Lower leg skin (tissue), 4 donors: ENCODE data around the gene AATK. TPM values are rescaled to one million over a fixed set of nuclear protein-coding genes. Genes with fewer than 3 reads are reported as not detected.

Experiments used
- DNase-seq, 2 donors: peaks; one replicate each; pipeline ENCODE4 v3.0.0-alpha.2; 2019; ENCODE audit warnings: low spot score in 2 of 2
- H3K4me3 ChIP-seq: fragments of 200-600 bp; sonication (generic); 2 replicates; pipeline ENCODE4 v1.5.1; 2017; ENCODE audit warnings: mild to moderate bottlenecking, low read depth; ENCODE audit not compliant: poor library complexity, severe bottlenecking
- CTCF ChIP-seq, 3 donors: fragments of 450-650 bp; IDR thresholded peaks; one replicate each; pipeline ENCODE4 v1.5.1; 2016; ENCODE audit warnings: antibody characterized with exemption in 3 of 3, mild to moderate bottlenecking in 3 of 3, moderate library complexity in 2 of 3
- POLR2A ChIP-seq, 2 donors: fragments of 450-650 bp; IDR thresholded peaks; one replicate each; pipeline ENCODE4 v1.6.1; 2016 to 2017; ENCODE audit warnings: antibody characterized with exemption in 2 of 2, mild to moderate bottlenecking in 1 of 2, moderate library complexity in 1 of 2
- WGBS, 2 donors: methylation state at CpG; one replicate each; pipeline ENCODE4 v1.1.5; 2018; 5-methylcytosine and 5-hydroxymethylcytosine counted together
- intact Hi-C: fragments of 100-400 bp; cut with DNase I; formaldehyde crosslinking; loops from one replicate; pipeline ENCODE4 v1.15.0; 2023; ENCODE audit warnings: low total_unique reads
- total RNA-seq, 4 donors: library from RNA; depleted of rRNA; stranded (reverse); fragments of >200 nt; gene quantifications; one replicate each; pipeline ENCODE4 v1.1.0, GENCODE V29; 2016

The AATK gene
- total RNA-seq, 4 donors from 2014 or later: 0.81 to 3.5 (median 2.2) TPM

- TF ChIP-seq POLR2A (IDR thresholded peaks at IDR 0.05): no peak
- TF ChIP-seq CTCF (IDR thresholded peaks at IDR 0.05): no peak
- no peak overlapping the region for H3K4me3 ChIP-seq
- DNase-seq: no peak
- intact Hi-C loops: loop anchor here (10.0 kb wide), 1 partner anchor 1219 kb away; no protein-coding TSS in a partner anchor
- 93% methylated on average over 10 to 11 of the region's 11 CpGs for WGBS, 2 donors
These were observed 17.8 kb upstream of the AATK start for GRCh38 chr17:81183807-81184206.

GRCh38 chr17:81183316-81183715, 17.3 kb upstream of the AATK start:
- WGBS, 2 donors: 89 to 95% methylated on average over 10 of the region's 10 CpGs
- no peak for TF ChIP-seq POLR2A (IDR thresholded peaks at IDR 0.05)
- no peak for TF ChIP-seq CTCF (IDR thresholded peaks at IDR 0.05)
- no peak overlapping the region for H3K4me3 ChIP-seq
- intact Hi-C loops: loop anchor here (10.0 kb wide), 1 partner anchor 1219 kb away; no protein-coding TSS in a partner anchor
- no peak for DNase-seq

- intact Hi-C loops: loop anchor here (10.0 kb wide), 1 partner anchor 1218 kb away; no protein-coding TSS in a partner anchor
- H3K4me3 ChIP-seq: no peak overlapping the region
- TF ChIP-seq POLR2A (IDR thresholded peaks at IDR 0.05): no peak
- TF ChIP-seq CTCF (IDR thresholded peaks at IDR 0.05): no peak
- DNase-seq: no peak
- WGBS, 2 donors: 86 to 92% methylated on average over 4 to 5 of the region's 5 CpGs
These were observed 16.6 kb upstream of the AATK start for GRCh38 chr17:81182596-81182995.

GRCh38 chr17:81181811-81182185, 15.8 kb upstream of the AATK start:
- no peak for DNase-seq
- no peak overlapping the region for H3K4me3 ChIP-seq
- intact Hi-C loops: loop anchor here (10.0 kb wide), 1 partner anchor 1217 kb away; no protein-coding TSS in a partner anchor
- 89 to 91% methylated on average over 7 to 17 of the region's 19 CpGs for WGBS, 2 donors
- TF ChIP-seq CTCF (IDR thresholded peaks at IDR 0.05): no peak
- TF ChIP-seq POLR2A (IDR thresholded peaks at IDR 0.05): no peak

- WGBS, 2 donors: 86 to 91% methylated on average over 34 to 43 of the region's 49 CpGs
These were observed 15.1 kb upstream of the AATK start for GRCh38 chr17:81180836-81181810.

More at GRCh38 chr17:81180836-81181810, 15.1 kb upstream of the AATK start:
- intact Hi-C loops: loop anchor here (10.0 kb wide), 1 partner anchor 1216 kb away; no protein-coding TSS in a partner anchor
- no peak overlapping the region for H3K4me3 ChIP-seq
- TF ChIP-seq CTCF (IDR thresholded peaks at IDR 0.05) (no peak), POLR2A (IDR thresholded peaks at IDR 0.05) (no peak)
- no peak for DNase-seq
